ENCODE results near the gene ARID1B. TPM values are rescaled to one million over a fixed set of nuclear protein-coding genes. Genes with fewer than 3 reads are reported as not detected.

ARID1B gene
- total RNA-seq, 1 experiment from 2014 or later: 60.3 TPM

GRCh38 chr6:157095569-157095968 is 318.4 kb downstream of the ARID1B start:
- peaks cover 4% of the 10 kb centered on the region; the same call in 1 of the 2 replicates for H3K36me3 Mint-ChIP-seq
- no peak overlapping the region for H3K4me3 Mint-ChIP-seq
- DNase-seq (ENCODE audit: low spot score) (no peak), ATAC-seq (no peak)
- TF ChIP-seq ETV6 (CRISPR knock-in tag; IDR thresholded peaks at IDR 0.05) (no peak), SP1 (CRISPR knock-in tag; conservative IDR thresholded peaks at IDR 0.05) (no peak), HMGA2 (CRISPR knock-in tag; IDR thresholded peaks at IDR 0.05) (no peak), PRRX2 (CRISPR knock-in tag; IDR thresholded peaks at IDR 0.05) (no peak), ZNF232 (CRISPR knock-in tag; IDR thresholded peaks at IDR 0.05) (no peak), TEAD1 (CRISPR knock-in tag; IDR thresholded peaks at IDR 0.05) (no peak), GABPB1 (CRISPR knock-in tag; IDR thresholded peaks at IDR 0.05) (no peak), MAX (CRISPR knock-in tag; IDR thresholded peaks at IDR 0.05) (no peak), SMAD4 (CRISPR knock-in tag; IDR thresholded peaks at IDR 0.05) (no peak), GRHL2 (CRISPR knock-in tag; IDR thresholded peaks at IDR 0.05; ENCODE audit: insufficient replicate concordance, severe bottlenecking) (no peak), ARID4B (CRISPR knock-in tag; IDR thresholded peaks at IDR 0.05; ENCODE audit: borderline replicate concordance) (no peak), ZBTB21 (CRISPR knock-in tag; IDR thresholded peaks at IDR 0.05; ENCODE audit: borderline replicate concordance) (no peak), CBFB (CRISPR knock-in tag; IDR thresholded peaks at IDR 0.05; ENCODE audit: low read depth) (no peak), NR1H2 (CRISPR knock-in tag; IDR thresholded peaks at IDR 0.05) (no peak)
- no peak overlapping the region for H3K27ac Mint-ChIP-seq
- ChIA-PET POLR2A (no interaction called here), CTCF (no interaction called here)
- H3K4me1 Mint-ChIP-seq: peaks cover 38% of the 10 kb centered on the region
- H3K27me3 Mint-ChIP-seq (ENCODE audit: low read depth): no peaks in the 10 kb centered on the region
- H3K9me3 Mint-ChIP-seq: no peaks in the 10 kb centered on the region

- H3K9me3 Mint-ChIP-seq: no peaks in the 10 kb centered on the region
- H3K4me3 Mint-ChIP-seq: no peak overlapping the region
- DNase-seq (ENCODE audit: low spot score) (no peak), ATAC-seq (no peak)
- peaks cover 4% of the 10 kb centered on the region; the same call in 1 of the 2 replicates for H3K36me3 Mint-ChIP-seq
- H3K27me3 Mint-ChIP-seq (ENCODE audit: low read depth): no peaks in the 10 kb centered on the region
- ChIA-PET CTCF (no interaction called here), POLR2A (no interaction called here)
- H3K27ac Mint-ChIP-seq: peak overlapping the region; percentile 58; the same call in 1 of the 2 replicates
- H3K4me1 Mint-ChIP-seq: peaks cover 33% of the 10 kb centered on the region
- TF ChIP-seq TCF7 (CRISPR knock-in tag; IDR thresholded peaks at IDR 0.05; ENCODE audit: low read depth) (no peak), MAX (CRISPR knock-in tag; IDR thresholded peaks at IDR 0.05) (no peak), ATF6 (CRISPR knock-in tag; IDR thresholded peaks at IDR 0.05) (no peak), ESRRA (CRISPR knock-in tag; IDR thresholded peaks at IDR 0.05; ENCODE audit: borderline replicate concordance) (no peak), ZNF396 (CRISPR knock-in tag; IDR thresholded peaks at IDR 0.05; ENCODE audit: borderline replicate concordance) (no peak), USF2 (CRISPR knock-in tag; IDR thresholded peaks at IDR 0.05) (no peak), STAT6 (CRISPR knock-in tag; conservative IDR thresholded peaks at IDR 0.05; ENCODE audit: low read depth) (no peak), IRF1 (CRISPR knock-in tag; IDR thresholded peaks at IDR 0.05) (no peak), SOX15 (CRISPR knock-in tag; IDR thresholded peaks at IDR 0.05) (no peak), GABPB1 (CRISPR knock-in tag; IDR thresholded peaks at IDR 0.05) (no peak), FOXK1 (CRISPR knock-in tag; IDR thresholded peaks at IDR 0.05) (no peak), HMGXB4 (CRISPR knock-in tag; IDR thresholded peaks at IDR 0.05) (no peak)
Observed at GRCh38 chr6:157096105-157096504, 318.9 kb downstream of the ARID1B start.
